ENCODE results near the gene CLMN. TPM values are rescaled to one million over a fixed set of nuclear protein-coding genes. Genes with fewer than 3 reads are reported as not detected.

CLMN gene
- total and polyA plus RNA-seq, 2 of the 4 experiments (the other 2 are of a cell fraction) = 0.10 to 0.18 TPM

DNA sequence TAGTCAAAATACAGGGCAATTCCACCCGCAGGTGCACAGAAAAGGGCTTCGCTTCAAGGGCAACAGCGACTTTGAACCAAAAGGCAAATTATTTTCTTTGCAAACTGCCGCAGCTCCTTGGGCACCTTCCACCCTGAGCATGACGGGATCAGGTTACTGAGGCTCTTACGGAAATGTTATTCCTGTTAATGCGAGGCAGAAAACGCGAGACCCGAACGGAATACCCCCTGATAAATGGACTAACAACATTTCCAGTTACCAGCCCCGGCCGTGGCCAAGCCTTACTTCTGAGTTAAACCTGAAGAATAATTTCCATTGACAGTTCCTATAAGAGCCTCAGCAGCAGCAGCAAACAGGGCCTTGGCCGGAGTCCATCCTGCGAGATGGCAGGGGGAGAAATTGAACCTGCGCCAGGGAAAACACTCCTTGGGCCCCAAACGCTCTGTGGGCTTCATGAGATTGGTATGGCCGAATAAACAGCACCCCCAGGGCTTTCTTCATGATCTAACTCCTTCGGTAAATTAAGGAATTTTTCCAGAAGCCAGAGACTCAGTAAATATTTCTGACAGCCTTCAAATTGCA is 92.3 kb downstream of the CLMN start:
- CTCF ChIA-PET = no interaction called here
- Histone ChIP-seq H2BK15ac (ENCODE audit: low read depth, low read length) (no peak overlapping the region), H4K5ac (ENCODE audit: low read depth, low read length) (no peak overlapping the region), H3K14ac (replicated peaks; ENCODE audit: low read depth, low read length) (no peak overlapping the region), H2BK120ac (ENCODE audit: low read depth, low read length) (no peak overlapping the region), H2AFZ (replicated peaks; ENCODE audit: low read length, poor library complexity) (peak overlapping the region; percentile 44), H3K18ac (ENCODE audit: low read depth, low read length) (no peak overlapping the region), H3K9me1 (ENCODE audit: insufficient read depth, low read length) (no peaks in the 10 kb centered on the region), H3K9ac (ENCODE audit: low read depth, low read length) (no peak overlapping the region; the same call in 1 of the 2 replicates), H3K56ac (ENCODE audit: extremely low read depth, insufficient read depth, low read length) (no peak overlapping the region), H3K23ac (ENCODE audit: low read depth, low read length) (no peak overlapping the region), H2AK5ac (ENCODE audit: low read depth, low read length) (no peak overlapping the region), H3K27me3 (ENCODE audit: control insufficient read depth, insufficient read depth, low read length) (no peaks in the 10 kb centered on the region; the same call in 1 of the 2 replicates), H2BK20ac (ENCODE audit: low read depth, low read length) (no peak overlapping the region), H2BK5ac (ENCODE audit: low read depth, low read length, poor library complexity, severe bottlenecking) (no peak overlapping the region), H3K4ac (ENCODE audit: low read depth, low read length) (no peak overlapping the region), H4K20me1 (ENCODE audit: insufficient read depth, low read length) (no peaks in the 10 kb centered on the region), H3K9me3 (ENCODE audit: control insufficient read depth, insufficient read depth, low read length) (no peaks in the 10 kb centered on the region), H2AK9ac (replicated peaks; ENCODE audit: low read depth, low read length, poor library complexity) (no peak overlapping the region), H4K8ac (ENCODE audit: low read depth in 2 of 2, low read length in 2 of 2) (no peak overlapping the region), H3K27ac (ENCODE audit: insufficient read depth, low read length) (no peak overlapping the region), H3K79me1 (ENCODE audit: low read depth in 1 of 2, low read length in 2 of 2) (no peaks in the 10 kb centered on the region), H3K4me1 (ENCODE audit: control insufficient read depth, insufficient read depth, low read length) (peaks cover 2% of the 10 kb centered on the region; the same call in 1 of the 2 replicates), H4K91ac (ENCODE audit: insufficient read depth, low read depth, low read length) (no peak overlapping the region), H3K4me3 (ENCODE audit: insufficient read depth, low read depth, low read length) (no peak overlapping the region), H3K4me2 (ENCODE audit: low read depth, low read length) (peak overlapping the region; percentile 56; the same call in 1 of the 2 replicates), H3K36me3 (ENCODE audit: control insufficient read depth, insufficient read depth, low read length) (no peaks in the 10 kb centered on the region)
- ATAC-seq (ENCODE audit: low read depth) (peak; percentile 49), DNase-seq (peak; percentile 12)
- dilution Hi-C loops (cut with HindIII; ENCODE audit: low sequenced_read_pairs, unreplicated experiment) (no loop called here), intact Hi-C loops (cut with micrococcal nuclease) (loop anchor here (10.0 kb wide), 1 partner anchor 307 kb away; the partner anchor contains the start of gene GLRX5), in situ Hi-C loops (cut with MboI; ENCODE audit: low sequenced_read_pairs) (no loop called here)
- POLR2A ChIA-PET (ENCODE audit: unreplicated experiment) = no interaction called here
- BruUV-seq (replicated peaks) = no TSS peak
- WGBS, 2 experiments (ENCODE audit: extremely low coverage in 2 of 2, insufficient read length in 1 of 2) = 30% methylated on average over 4 of the region's 19 CpGs; no CpG with 5 or more reads in 1 of the 2 experiments
- TF ChIP-seq, protein P1, sequence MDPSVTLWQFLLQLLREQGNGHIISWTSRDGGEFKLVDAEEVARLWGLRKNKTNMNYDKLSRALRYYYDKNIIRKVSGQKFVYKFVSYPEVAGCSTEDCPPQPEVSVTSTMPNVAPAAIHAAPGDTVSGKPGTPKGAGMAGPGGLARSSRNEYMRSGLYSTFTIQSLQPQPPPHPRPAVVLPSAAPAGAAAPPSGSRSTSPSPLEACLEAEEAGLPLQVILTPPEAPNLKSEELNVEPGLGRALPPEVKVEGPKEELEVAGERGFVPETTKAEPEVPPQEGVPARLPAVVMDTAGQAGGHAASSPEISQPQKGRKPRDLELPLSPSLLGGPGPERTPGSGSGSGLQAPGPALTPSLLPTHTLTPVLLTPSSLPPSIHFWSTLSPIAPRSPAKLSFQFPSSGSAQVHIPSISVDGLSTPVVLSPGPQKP (IDR thresholded peaks at IDR 0.05; ENCODE audit: borderline replicate concordance, low read depth, low read length) = no peak
- TF ChIP-seq SMC3 (IDR thresholded peaks at IDR 0.05; ENCODE audit: low read depth, low read length) (no peak), RCOR1 (IDR thresholded peaks at IDR 0.05; ENCODE audit: insufficient replicate concordance, low read length) (no peak), MXI1 (IDR thresholded peaks at IDR 0.05; ENCODE audit: borderline replicate concordance, low read depth, low read length) (no peak)

All from IMR-90 (cell line).